Cardiac muscle cell (in vitro differentiated cells and primary cell): ENCODE measurements around the gene TMEM253. TPM values are rescaled to one million over a fixed set of nuclear protein-coding genes. Genes with fewer than 3 reads are reported as not detected.

Experiments
- DNase-seq, 2 donors: peaks; one replicate each; pipeline versions ENCODE4 v3.0.0 to v3.0.0-alpha.2; 2010 to 2017; ENCODE audit warnings: low read depth in 1 of 2, low spot score in 1 of 2
- H3K27ac ChIP-seq: fragments of 200-600 bp; sonication (generic); 2 replicates; pipeline ENCODE4 v1.5.1; 2016
- H3K27me3 ChIP-seq: fragments of 200-600 bp; sonication (generic); 2 replicates; pipeline ENCODE4 v1.6.0; 2016; ENCODE audit warnings: control low read depth
- H3K36me3 ChIP-seq: fragments of 200-600 bp; sonication (generic); 2 replicates; pipeline ENCODE4 v1.5.1; 2016; ENCODE audit warnings: control low read depth
- H3K4me1 ChIP-seq: fragments of 200-600 bp; sonication (generic); 2 replicates; pipeline ENCODE4 v1.8.1; 2017; ENCODE audit warnings: low read depth, mild to moderate bottlenecking, mixed run types
- H3K4me3 ChIP-seq: fragments of 200-600 bp; sonication (generic); 2 replicates; pipeline ENCODE4 v1.5.1; 2016; ENCODE audit warnings: mild to moderate bottlenecking
- H3K9me3 ChIP-seq: fragments of 200-600 bp; sonication (generic); 2 replicates; pipeline ENCODE4 v1.5.1; 2017; ENCODE audit warnings: low read depth, mild to moderate bottlenecking, control low read depth
- polyA plus RNA-seq: library from polyadenylated mRNA; unstranded; fragments of >200 nt; fragmentation: Nextera tagmentation; extraction: Ambion mirVana; gene quantifications from 2 replicates; pipeline ENCODE4 v1.2.1, GENCODE V29; 2016
- total RNA-seq: library from RNA; depleted of rRNA; stranded (reverse); fragments of >200 nt; gene quantifications from 2 replicates; pipeline ENCODE4 v1.2.3, GENCODE V29; 2016
- TF ChIP-seq, protein P1 (sequence below): IDR thresholded peaks from 2 replicates; pipeline ENCODE4 v1.5.1; 2012; ENCODE audit warnings: low read depth, mild to moderate bottlenecking, low read length

Gene TMEM253
- total and polyA plus RNA-seq, 2 experiments from 2014 or later, result 1.2 to 1.3 TPM

- no peaks in the 10 kb centered on the region for H3K9me3 ChIP-seq
- TF ChIP-seq, protein P1, sequence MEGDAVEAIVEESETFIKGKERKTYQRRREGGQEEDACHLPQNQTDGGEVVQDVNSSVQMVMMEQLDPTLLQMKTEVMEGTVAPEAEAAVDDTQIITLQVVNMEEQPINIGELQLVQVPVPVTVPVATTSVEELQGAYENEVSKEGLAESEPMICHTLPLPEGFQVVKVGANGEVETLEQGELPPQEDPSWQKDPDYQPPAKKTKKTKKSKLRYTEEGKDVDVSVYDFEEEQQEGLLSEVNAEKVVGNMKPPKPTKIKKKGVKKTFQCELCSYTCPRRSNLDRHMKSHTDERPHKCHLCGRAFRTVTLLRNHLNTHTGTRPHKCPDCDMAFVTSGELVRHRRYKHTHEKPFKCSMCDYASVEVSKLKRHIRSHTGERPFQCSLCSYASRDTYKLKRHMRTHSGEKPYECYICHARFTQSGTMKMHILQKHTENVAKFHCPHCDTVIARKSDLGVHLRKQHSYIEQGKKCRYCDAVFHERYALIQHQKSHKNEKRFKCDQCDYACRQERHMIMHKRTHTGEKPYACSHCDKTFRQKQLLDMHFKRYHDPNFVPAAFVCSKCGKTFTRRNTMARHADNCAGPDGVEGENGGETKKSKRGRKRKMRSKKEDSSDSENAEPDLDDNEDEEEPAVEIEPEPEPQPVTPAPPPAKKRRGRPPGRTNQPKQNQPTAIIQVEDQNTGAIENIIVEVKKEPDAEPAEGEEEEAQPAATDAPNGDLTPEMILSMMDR, result no peak
- peak in 1 of 2 donors; percentile 62 for DNase-seq
Observed at GRCh38 chr14:21056520-21057163, 44.2 kb upstream of the TMEM253 start.

GRCh38 chr14:21057803-21058675 is 42.8 kb upstream of the TMEM253 start, which contains the start of gene RNASE8:
RNASE8 (plus strand) TSS chr14:21057822; CDS start chr14:21057893, 71 bp downstream.
- TF ChIP-seq, protein P1, result no peak
- no peak for DNase-seq
- Histone ChIP-seq H3K9me3 (no peaks in the 10 kb centered on the region), H3K4me3 (no peak within 1 kb of the TSS), H3K27ac (no peak within 1 kb of the TSS), H3K4me1 (no peaks in the 10 kb centered on the region), H3K36me3 (no peaks in the 10 kb centered on the region), H3K27me3 (no peaks in the 10 kb centered on the region)

More at GRCh38 chr14:21056520-21057163, 44.2 kb upstream of the TMEM253 start:
- Histone ChIP-seq H3K4me3 (no peak overlapping the region), H3K36me3 (no peaks in the 10 kb centered on the region), H3K27me3 (no peaks in the 10 kb centered on the region), H3K27ac (no peak overlapping the region), H3K4me1 (no peaks in the 10 kb centered on the region)

DNA sequence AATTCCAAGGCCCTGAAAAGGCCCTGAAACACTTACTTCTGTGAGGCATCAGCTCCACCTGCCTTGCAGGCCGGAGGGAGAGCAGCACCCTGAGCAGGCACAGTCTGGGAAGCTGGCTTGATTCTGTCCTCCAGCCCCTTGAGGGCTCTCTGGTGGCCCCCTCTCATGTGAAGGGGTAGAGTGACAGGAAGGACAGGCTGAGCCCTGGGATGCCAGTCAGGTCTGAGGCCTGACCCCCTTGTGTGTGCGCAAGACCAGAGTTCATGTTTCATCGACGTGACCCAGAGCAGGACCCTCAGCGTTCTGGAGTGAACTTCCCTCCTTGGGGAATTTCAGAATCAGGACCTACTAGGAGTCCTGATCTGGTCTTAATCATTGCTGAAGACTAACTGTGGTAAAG is 42.0 kb upstream of the TMEM253 start:
- no peaks in the 10 kb centered on the region for H3K27me3 ChIP-seq
- no peaks in the 10 kb centered on the region for H3K36me3 ChIP-seq
- no peak overlapping the region for H3K27ac ChIP-seq
- H3K9me3 ChIP-seq, result no peaks in the 10 kb centered on the region
- no peak for DNase-seq
- TF ChIP-seq, protein P1, result no peak
- H3K4me1 ChIP-seq, result no peaks in the 10 kb centered on the region
- H3K4me3 ChIP-seq, result no peak overlapping the region

- peak in 1 of 2 donors; percentile 35 for DNase-seq
- Histone ChIP-seq H3K4me1 (no peaks in the 10 kb centered on the region), H3K36me3 (no peaks in the 10 kb centered on the region), H3K4me3 (no peak overlapping the region), H3K9me3 (no peaks in the 10 kb centered on the region), H3K27ac (no peak overlapping the region), H3K27me3 (no peaks in the 10 kb centered on the region)
- TF ChIP-seq, protein P1, result no peak
Observed at GRCh38 chr14:21059842-21060613, 40.8 kb upstream of the TMEM253 start.

- Histone ChIP-seq H3K9me3 (no peaks in the 10 kb centered on the region), H3K27ac (no peak overlapping the region), H3K4me3 (no peak overlapping the region), H3K27me3 (no peaks in the 10 kb centered on the region), H3K36me3 (no peaks in the 10 kb centered on the region), H3K4me1 (no peaks in the 10 kb centered on the region)
- DNase-seq, result no peak
- TF ChIP-seq, protein P1, result no peak
Observed at GRCh38 chr14:21060614-21061346, 40.1 kb upstream of the TMEM253 start.
